Measurements from ENCODE around the gene ID2.

The ID2 gene

DNA sequence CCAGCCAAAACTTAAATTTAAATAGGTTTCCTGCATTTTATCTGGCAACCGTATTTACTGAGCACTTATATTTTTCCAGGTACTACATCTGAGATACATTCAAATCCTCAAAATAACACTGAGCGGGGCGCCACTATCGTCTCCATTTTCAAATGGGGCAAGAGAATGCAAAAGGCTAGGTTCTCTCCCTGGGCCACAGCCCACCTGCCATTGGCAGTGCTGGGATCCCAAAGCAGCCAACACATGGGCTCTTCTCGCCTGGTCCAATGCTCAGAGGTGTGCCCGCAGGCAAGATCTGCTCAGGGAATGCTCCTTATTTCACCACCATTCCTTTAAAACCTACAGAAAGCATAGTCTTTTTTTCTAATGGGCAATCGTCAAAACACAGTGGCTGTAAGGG, 11.3 kb upstream of the ID2 start:
- DNase-seq (ENCODE audit: low read depth in 2 of 2), result no peak

DNA sequence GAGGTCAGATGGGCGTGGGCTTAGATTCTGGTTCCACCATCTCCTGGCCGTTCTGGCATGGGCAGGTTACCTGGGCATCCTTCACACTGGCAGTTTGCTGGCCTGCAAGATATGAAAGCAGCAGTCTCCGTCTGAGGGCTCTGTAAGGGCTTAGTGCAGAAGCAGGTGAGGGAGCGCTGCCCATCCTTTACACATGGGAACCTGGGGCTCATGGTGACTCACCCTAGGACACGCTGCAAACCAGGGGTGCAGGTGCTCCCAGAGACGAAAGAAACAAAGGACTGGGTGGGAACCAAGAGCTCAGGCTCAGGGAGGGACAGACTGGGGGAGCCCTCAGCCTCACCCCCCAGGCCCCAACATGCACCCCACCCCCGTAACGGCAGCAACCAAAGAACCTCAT, 10.7 kb upstream of the ID2 start:
- no peak for DNase-seq (ENCODE audit: low read depth in 2 of 2)

DNA sequence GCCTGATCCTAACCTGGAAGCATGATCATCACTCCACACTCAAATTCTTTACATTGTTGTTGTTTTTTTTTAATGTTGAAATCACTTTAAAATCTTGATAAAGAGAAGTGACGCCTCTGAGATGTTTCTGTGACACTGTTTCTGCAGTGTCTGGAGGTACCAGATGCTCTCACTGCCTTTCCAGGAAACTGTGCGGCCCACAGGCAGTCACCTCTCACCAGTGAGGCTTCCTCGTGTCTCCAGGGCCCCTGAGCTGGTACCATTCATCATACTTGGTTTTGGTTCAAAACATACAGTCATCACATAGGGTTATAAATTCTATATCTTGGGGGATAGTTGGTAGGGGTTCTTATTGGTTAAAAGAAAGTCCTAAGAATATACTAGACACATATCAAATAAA, 10.1 kb upstream of the ID2 start:
- DNase-seq (ENCODE audit: low read depth in 2 of 2), result no peak

DNA sequence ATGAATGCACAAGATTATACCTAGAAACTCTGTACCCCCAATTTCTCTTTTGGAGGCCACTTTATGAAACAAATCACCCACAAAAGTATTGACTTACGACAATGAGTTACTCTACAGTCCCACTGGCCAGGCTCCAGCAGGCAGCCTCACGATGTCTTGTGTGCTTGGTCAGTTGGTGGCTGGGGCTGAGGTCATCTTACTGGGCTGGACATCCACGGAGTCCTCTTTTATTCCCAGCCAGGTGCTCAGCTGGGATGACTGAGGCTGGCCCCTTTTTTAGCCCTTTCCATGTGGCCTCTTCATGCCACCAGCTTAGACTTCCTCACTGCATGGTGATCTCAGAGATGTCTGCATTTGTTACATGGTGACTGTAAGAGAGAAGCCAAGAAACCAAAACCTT, 8.9 kb upstream of the ID2 start:
- DNase-seq (ENCODE audit: low read depth in 2 of 2), result no peak

DNA sequence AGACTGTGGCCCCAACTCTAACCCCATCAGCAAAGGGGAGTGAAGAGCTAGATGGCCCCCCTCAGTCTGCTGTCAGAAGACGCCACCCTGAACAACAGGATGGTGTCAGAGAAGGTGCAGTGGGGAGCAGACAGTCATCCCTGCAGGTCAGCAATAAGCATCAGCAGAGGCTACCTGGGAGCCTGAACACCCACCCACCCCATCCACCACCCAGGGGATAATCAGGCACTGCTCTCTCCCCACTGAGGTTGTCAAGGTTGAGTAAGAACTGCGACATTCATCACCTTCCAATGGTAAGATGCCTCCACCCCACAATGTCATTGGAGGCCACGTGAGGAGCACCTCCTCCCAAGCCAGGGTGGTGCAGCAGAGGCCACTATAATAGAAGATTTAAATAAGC, 8.5 kb upstream of the ID2 start:
- no peak for DNase-seq (ENCODE audit: low read depth in 2 of 2)

DNA sequence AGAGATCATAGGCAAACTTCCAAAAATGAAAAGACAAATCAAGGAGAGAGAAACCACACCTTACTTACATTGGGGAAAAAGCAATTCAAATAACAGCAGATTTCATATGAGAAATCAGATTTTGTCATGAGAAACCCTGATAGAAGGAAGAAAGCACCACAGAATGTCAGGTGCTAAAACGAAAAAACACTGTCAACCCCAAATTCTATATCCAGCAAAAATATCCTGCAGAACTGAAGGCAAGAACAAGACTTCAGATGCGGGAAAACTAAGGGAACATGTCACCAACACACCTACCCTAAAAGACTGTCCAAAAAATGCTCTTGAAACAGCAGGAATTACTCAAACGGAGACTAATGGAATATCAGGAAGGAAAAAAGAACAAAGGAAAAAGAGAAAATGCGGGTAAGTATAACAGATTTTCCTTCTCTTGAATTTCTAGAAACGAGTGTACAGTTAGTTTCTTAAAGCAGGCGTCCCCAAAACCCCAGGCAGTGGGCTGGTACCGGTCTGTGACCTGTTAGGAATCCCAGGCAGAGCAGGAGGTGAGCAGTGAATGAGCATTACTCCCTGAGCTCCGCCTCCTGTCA, 7.3 kb upstream of the ID2 start:
- no peak for DNase-seq (ENCODE audit: low read depth in 2 of 2)

DNA sequence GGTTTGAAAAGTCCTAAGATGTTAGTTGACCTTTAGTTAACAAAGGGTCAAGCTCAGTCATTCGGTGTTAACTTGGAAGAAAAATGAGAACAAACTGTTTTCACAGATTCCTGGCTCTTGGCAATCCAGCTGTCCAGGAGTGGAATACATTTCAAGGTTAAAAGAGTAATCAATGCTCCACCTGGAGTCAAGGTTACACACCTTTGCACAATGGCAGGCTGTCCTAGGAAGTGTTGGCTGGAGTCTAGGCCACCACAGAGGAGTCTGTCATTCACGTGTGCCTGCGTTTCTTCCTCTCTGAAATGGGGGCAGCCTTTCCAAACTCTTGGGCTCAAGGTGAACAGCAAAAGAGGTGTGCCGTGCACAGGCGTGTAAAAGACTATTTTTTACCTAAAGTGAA, 6.3 kb upstream of the ID2 start:
- no peak for DNase-seq (ENCODE audit: low read depth in 2 of 2)

DNA sequence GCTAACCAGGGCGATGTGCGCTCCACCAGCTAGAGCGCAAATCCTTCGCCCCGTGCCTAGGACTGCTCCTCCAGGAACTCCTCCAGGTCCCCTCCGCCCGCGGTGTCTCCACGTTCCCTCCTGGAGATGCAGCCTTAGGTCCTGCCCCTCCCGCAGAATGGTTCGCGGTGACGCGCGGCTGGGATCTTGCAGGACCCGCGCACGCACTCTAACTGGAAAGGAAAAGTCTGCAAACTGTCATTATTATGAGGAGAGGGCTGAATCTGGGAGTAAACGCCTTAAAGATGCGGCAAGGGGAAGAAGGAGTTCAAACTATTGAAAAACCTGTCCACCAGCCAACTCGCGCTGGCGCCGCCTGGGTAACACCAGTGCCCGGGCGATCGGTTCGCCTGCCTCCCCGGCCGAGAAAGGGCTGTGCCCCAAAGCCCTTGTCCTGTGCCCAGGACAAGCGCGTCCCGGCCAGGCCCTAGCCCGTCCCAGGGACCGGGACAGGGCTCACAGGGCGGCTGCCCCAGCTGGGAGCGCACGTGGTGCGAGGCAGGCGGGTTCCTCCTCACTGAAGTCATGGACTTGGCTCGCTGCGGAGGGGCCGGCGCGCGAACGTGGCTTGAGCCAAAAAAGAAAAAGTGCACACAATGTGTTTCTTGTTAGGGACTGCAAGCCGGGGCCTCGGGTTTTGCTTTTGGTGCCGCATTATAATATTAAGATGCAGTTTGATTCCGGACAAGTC, 5.5 kb upstream of the ID2 start:
- DNase-seq (ENCODE audit: low read depth in 2 of 2), result no peak

DNA sequence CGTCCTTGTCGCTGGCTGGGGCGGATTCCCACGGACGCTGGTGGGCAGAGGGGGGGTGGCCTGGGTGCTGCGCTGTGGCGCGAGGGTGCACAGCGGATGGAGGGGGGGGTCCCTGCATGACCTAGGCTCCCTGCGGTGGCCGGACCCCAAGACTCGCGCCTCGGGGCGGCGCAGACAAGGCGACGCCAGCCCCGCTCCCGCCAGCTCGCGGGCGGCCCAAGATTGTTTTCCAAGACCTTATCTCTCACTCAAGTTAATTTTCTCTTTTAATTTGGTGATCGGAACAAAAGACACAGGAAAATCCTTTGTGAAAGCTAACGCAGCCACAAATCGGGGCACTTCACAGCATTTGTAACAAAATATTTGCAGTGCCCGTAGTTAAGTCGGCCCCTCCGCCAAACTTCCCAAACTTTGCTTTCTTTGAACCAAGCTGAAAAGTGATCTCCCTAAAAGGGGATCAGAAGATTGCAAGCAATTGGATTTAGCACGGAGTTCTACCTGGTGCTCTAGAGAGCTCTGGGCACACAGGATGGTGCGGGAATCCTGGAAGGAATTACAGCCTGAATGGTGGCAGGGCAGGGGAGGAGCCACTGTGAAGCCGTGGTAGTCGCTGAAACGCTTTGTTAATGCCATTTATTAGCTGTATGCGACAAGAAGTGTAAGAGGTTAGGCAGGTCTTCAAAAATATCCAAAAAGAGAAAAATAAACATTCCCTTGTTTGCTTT, 4.8 kb upstream of the ID2 start:
- no peak for DNase-seq (ENCODE audit: low read depth in 2 of 2)

DNA sequence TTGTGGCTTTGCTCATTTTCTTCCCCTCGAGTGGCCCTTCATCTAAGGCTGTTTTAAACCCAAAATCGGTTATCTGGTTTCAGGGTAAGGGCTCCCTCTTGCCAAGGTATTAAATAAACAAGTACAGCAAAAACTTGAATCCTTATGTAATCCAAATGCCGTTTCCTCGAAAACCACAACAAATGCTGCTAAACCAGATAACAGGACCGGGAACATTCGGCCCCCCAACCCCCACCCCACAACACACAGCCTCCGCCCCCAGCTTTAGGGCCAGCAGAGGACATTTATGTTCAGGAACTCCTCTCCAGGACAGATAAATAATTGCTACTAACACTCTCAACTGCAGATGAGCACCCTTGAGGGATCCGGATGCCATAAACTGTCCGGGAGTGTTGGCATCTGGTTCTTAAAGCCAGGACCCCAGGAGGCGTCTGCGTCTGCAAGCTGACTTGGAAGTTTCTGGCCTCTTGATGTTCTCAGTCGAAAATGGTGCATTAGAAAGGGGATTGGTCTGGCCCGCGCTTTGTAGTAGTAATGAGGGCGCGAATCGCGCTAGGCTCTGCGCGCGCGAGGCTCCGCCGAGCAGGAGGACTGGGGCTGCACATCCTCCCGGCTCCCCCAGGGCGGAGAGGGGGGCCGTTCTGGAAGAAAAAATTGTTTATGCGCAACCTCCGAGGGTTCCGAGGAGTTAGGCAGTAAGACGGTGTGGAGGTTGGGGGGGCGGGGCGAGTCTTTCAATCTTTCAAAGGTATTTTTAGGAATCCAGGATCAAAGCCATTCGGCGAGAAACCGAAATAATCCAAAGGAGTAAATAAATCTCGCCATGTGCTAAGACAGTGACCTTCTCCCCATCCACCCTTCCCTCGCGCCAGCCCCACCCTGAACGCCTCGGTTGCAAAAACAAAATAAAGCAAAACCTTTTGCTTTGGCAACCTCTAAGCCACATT, 3.9 kb upstream of the ID2 start:
- DNase-seq (ENCODE audit: low read depth in 2 of 2), result no peak

DNA sequence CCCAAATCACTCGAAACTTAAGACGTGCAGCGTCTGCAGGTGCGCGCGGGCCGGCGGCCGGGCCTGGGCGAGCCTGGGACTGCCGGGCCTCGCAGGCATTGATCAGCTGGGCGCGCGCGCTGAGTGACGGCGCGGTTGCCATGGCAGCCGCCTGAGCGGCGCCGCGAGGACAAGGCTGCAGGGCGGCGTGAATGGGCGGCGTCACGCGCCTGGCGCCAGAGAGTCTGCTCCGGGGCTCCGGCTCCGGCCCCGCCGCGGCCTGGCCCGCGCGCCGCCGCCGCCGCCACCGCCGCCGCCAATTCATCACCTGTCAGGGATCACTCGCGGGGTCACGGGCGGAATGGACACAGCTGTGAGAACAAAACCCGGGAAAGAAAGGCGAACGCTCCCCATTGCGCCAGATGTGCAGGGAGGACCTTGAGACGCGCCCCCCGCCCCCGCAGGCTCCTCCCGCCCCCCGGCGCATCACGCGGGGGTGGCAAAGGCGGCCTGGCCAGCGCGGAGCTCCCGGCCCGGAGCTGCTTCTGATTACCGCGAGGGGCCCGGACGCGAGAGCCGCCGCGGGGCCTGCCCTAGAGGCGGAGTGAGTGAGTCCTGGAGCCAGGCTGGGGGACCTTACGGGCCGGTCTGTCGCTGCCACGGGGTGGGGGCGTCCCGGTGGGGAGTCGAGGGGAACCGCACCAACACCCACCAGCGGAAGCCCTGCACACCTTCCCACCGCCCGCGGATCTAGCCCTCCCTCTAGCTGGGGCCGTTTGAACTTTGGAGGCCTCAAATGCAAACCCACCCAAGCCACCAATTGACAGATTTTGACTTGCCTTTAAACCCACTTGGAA, 2.9 kb upstream of the ID2 start:
- DNase-seq (ENCODE audit: low read depth in 2 of 2), result peak; percentile 59 to 66

DNA sequence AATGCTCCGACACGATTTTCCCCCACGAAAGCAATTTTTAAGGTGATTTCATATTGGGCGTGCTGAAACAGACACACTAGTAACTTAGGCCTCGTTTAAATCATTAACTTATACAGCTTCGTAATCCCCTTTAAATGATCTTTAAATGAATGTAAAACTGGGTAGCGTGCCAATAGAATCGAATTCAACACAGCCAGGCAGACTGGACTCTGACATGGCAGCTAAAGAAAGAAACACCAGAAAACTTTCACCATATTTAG, 2.4 kb upstream of the ID2 start:
- no peak for DNase-seq (ENCODE audit: low read depth in 2 of 2)

DNA sequence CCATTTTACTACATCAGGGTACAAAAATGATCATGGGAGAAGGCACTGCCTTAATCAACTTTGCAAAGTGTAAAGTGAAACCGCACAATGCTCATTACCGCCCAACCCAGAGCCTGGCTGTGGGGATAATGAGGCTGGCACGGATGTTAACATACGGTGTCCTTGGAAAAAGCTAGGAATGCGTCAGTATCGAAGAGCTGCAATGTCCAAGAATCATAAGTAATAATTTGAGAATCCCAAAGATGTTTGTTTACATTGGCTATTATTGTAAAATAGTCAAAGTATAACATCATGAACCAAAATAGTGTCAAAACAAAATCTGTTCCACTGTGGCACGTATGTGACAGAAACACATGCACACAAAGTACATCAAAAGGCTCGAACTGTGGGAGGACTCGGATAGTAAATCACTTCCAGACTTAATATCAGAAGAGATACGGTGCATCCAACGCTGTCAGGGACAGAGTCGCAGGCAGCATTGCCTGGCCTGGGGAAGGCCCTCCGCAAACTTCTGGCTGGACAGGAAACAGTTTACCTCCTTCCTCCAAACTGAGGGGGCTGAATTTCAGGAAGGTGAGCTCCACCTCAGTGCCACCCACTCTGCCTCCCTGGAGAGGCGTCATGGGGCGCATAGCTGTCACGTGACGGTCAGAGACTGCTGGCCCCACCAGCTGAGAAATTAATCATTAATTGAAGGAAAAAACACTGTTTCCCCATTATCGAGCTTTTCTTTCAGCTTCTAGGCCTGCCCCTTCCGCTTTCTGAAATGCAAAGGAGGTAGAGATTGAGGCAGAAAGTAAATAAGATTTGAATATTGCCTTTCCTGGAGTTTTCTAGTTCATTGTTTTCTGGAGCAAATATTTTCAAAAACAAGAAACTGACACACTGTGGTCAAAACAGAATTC, 1.8 kb upstream of the ID2 start:
- no peak for DNase-seq (ENCODE audit: low read depth in 2 of 2)

DNA sequence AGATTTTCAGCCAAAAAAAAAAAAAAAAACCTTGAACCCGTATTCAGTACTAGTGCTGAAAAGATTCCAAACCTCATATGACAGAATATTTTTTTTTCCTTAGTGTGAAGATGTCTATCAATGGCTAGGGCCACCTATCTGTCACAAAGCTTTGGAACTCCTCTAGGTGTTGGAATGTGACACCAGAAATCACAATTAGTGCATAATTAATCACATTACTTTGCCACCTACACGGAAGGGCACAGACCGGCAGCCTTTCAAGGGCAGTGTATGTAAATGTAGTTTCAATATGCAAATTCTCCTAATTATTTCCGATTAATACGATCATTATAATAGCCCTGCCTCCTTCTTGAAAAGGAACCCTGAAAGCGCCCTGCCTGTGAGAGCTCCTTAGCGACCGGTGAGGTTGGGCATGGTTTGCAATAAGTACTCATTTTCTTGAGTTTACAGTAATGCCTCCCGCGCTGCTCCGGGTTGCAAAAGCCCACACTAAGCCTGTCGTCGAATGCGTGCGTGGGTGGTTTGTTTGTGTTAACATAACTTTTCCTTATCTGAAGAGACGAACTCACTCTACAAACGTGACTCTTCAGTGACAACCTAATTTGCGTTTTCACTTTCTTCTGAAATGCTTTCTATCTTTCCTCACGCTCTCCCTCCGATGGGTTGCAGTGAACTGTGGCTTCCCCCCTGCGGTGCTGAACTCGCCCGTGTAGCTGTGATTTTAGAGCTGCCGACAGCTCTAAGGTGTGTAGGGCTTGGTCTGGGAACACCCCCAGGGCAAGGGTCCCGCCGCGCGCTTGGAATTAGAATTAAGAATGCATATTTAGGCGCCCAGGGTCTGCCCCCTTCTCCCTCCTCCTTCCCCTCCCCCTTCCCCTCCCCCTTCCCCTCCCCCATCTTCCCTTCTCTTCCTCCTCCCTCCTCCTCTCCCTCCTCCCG, 765 bp upstream of the ID2 start:
- no peak for DNase-seq (ENCODE audit: low read depth in 2 of 2)

DNA sequence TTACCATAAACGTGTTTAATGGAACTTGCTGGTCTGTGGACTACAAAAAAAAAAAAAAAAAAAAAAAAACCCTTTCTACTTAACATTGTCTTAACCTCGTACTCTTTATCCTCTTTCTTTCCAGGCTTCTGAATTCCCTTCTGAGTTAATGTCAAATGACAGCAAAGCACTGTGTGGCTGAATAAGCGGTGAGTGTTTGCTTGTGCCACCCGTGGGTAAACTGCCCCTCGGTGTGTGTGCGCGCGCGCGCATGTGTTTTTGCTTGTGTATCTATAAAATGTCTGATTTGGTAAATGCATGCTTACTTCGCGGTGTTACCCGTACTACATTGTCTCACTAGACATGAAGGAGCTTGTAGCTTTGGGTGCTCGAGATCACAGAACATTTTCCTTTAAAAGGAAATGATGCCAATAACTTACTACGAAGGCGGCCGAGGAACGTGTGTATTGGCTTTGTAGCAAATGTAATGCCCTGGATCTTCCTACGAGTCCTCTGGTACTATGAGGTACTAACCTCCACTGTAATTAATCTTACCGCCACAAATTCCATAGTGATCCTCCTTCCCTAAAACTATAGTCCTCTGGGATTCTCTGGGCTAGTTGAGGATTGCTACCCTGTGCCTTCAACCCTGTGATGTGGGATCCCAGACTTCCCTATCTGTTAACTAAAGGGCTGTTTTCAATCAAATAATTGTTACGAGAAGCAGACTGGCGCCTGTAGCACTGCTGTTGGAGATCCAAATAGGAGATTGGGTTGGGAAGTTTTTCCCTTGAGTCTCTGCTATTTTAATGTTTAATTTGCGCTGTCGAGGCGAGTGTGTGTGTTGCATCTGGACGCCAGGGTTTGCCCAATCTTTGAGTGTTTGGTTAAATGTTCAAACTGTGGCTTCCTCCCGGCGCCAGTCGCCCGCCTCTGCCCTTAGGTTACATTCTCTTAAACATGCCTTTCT, 1.1 kb downstream of the ID2 start:
- DNase-seq (ENCODE audit: low read depth in 2 of 2), result no peak

DNA sequence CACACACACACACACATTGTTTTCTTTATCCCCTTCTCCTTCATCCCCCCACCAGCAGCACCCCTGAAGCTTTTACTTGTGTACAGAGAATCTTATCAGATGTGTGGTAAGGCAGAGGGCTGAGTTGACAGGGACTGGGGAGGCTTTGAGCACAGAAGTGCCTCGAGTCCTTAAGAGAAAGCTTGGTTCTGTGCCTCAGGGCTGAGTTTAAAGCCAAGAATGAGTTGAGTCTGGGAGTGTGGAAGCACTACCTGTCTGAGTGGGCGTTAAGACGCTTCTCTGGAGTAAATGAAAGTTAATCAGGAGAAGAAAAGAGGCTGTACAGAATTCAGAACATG, 2.7 kb downstream of the ID2 start:
- DNase-seq (ENCODE audit: low read depth in 2 of 2), result no peak

DNA sequence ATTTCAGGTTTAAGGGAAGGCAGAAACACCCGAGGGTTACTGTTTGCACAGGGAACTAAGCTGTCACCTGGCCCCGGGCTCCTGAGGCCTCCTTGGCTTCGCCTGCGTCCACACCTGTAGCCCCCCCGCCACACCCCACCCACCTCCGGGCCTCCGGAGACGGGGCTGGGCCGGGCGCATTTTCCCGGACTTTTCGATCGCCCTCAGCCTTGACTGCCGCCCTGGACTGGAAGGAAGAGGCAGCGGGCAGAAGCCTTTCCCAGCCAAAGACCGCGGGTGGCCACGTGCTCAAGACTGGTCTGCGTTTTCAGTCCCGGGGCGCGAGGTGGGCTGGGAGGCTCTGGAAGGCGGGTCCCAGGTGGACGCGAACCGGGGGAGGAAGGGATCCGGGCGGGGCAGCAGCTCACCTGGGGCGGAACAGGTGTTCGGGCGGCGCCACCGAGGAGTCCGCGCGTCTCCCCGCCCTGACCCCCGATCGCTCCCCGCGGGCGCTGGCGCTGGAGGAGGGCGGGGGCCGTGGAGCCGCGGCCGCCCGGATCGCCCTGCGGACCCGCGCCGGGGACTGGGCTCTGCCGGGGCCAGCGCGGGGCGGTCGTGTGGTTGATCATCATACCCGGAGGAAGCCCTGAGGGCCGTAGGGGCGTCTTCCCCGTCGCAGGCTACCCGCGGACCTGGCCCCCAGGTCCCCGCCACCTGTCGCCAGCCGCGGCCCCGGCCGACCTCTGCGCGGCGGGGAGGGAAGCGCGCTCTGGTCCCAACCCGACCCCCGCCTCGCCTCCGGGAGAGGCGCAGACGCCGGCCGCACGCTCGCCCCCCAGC, 3.2 kb downstream of the ID2 start:
- DNase-seq (ENCODE audit: low read depth in 2 of 2), result no peak

Measured in stimulated activated CD8-positive, alpha-beta memory T cell treated with anti-CD3 and anti-CD28 coated beads, Interleukin-7, amount 100 ng/mL, for 1 hour (primary cell).